Kidney (tissue), 14 donors: Measurements from ENCODE around the gene CCDC13. TPM values are rescaled to one million over a fixed set of nuclear protein-coding genes. Genes with fewer than 3 reads are reported as not detected.

Source experiments
- DNase-seq, 5 donors: peaks; one replicate each; pipeline ENCODE4 v3.0.0-alpha.2; 2013 to 2020
- FAIRE-seq: peaks from 2 replicates; lab custom pipeline; 2012; peaks lifted over from hg19 to GRCh38; lab: Jason Lieb, UNC
- H3K27ac ChIP-seq, 2 donors: one replicate each; pipeline ENCODE4 v1.7.0; 2013; ENCODE audit warnings: low read depth in 2 of 2, low read length in 2 of 2, inconsistent platforms in 1 of 2
- H3K27me3 ChIP-seq: one replicate; pipeline ENCODE4 v1.7.1; 2013; ENCODE audit warnings: low read length, inconsistent platforms; ENCODE audit not compliant: control insufficient read depth, insufficient read depth
- H3K36me3 ChIP-seq, 3 donors: one replicate each; pipeline versions ENCODE4 v1.7.0 to v1.7.1; 2013; ENCODE audit warnings: low read length in 3 of 3, control low read depth in 1 of 3, inconsistent platforms in 1 of 3; ENCODE audit not compliant: insufficient read depth in 3 of 3, control insufficient read depth in 2 of 3
- H3K4me1 ChIP-seq, 3 donors: one replicate each; pipeline versions ENCODE4 v1.7.0 to v1.7.1; 2013; ENCODE audit warnings: low read length in 3 of 3, inconsistent platforms in 1 of 3, low read depth in 1 of 3; ENCODE audit not compliant: control insufficient read depth in 2 of 3, insufficient read depth in 2 of 3
- H3K4me3 ChIP-seq, 3 donors: one replicate each; pipeline versions ENCODE4 v1.7.0 to v1.8.1; 2013; ENCODE audit warnings: low read length in 3 of 3, control low read depth in 1 of 3, inconsistent platforms in 1 of 3
- H3K9ac ChIP-seq, 3 donors: one replicate each; pipeline versions ENCODE4 v1.7.0 to v1.7.1; 2013; ENCODE audit warnings: low read length in 3 of 3, control low read depth in 1 of 3, inconsistent platforms in 1 of 3
- H3K9me3 ChIP-seq, 3 donors: one replicate each; pipeline versions ENCODE4 v1.7.0 to v1.7.1; 2013; ENCODE audit warnings: low read length in 3 of 3, control low read depth in 1 of 3, inconsistent platforms in 1 of 3; ENCODE audit not compliant: control insufficient read depth in 2 of 3, insufficient read depth in 1 of 3
- intact Hi-C: fragments of 100-400 bp; cut with DNase I; formaldehyde crosslinking; loops from one replicate; pipeline ENCODE4 v1.11.1; 2022
- polyA plus RNA-seq: library from polyadenylated mRNA; stranded (reverse); fragments of 350-450 nt; fragmentation: Illumina TruSeq; extraction: RNeasy Lipid Tissue Mini Kit (QIAGEN cat#74804); gene quantifications from one replicate; pipeline ENCODE4 v1.2.3, GENCODE V29; 2014; ENCODE audit warnings: low read depth, low replicate concordance; ENCODE audit not compliant: insufficient read depth
- total RNA-seq: library from RNA; stranded (reverse); fragmentation: NEBNext Ultra II Directional; extraction: Animal tissue kit (Norgen Biotek cat#: 25700); gene quantifications from one replicate; pipeline ENCODE4 v1.2.1, GENCODE V29; 2021
- TF ChIP-seq, protein P1 (sequence below): IDR thresholded peaks from 3 replicates; pipeline ENCODE4 v1.5.1; 2012; ENCODE audit warnings: mild to moderate bottlenecking, moderate library complexity, borderline replicate concordance; ENCODE audit not compliant: insufficient read depth; ENCODE audit errors: extremely low read depth
- donor health status: control.
- donor health status: control.
- donor health status: control.
- donor health status: control.
- donor health status: control.
- donor health status: DM: yes; HTN: yes; CAD: no.
- donor health status: Normal renal cell carcinoma (clear cell type).

CCDC13 gene
- total and polyA plus RNA-seq, 2 donors from 2014 or later: 5.3 to 7.0 TPM

DNA sequence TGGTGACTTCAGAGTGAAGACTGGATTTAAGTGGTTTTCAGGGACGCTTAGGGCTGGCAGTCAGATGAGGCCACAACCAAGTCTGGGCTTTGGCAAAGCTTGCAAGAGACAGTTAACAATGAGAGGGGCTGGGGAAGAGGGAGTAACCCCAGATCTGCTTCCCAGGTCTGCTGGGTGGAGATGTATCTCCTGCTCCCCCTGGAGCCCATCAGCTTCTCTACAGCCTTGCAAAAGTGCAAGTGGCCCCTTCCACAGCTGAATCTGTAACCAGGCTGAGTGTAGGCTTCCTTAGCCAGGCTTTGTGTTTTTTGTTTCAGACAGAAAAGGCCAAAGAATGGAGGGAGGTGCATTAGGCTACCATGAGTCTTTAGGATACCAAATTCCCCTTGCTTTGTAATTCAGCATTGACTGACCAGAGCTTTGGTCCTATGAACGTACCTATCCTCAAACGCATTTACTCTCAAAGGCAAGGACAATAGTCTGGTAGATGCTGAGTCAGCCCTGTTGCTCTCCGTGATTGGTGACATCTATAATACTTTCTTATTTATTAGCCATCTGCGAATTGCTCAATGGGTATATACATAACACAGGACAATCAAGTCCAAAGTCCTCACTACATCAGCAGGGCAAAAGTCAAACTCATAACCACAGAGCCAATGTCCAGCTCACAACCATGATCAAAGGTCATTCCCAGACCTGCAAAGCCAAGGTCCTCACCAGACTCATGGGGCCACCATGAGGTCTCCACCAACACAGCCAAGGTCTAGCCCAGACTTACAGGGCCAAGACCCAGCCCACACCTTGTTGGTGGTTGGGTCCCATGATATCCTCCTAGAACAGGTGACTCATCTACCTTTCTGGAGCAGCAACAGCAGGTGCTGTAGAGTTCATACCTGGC is 17.1 kb downstream of the CCDC13 start:
- Histone ChIP-seq H3K4me3 (no peak overlapping the region), H3K4me1 (peaks cover 0 to 7% (median 0%) of the 10 kb centered on the region in 3 donors), H3K27ac (no peak overlapping the region), H3K36me3 (no peaks in the 10 kb centered on the region), H3K9ac (no peak overlapping the region), H3K9me3 (no peaks in the 10 kb centered on the region), H3K27me3 (no peaks in the 10 kb centered on the region)
- FAIRE-seq (no peak), DNase-seq (peak in 1 of 5 donors; percentile 33)
- intact Hi-C loops: no loop called here
- TF ChIP-seq, protein P1, sequence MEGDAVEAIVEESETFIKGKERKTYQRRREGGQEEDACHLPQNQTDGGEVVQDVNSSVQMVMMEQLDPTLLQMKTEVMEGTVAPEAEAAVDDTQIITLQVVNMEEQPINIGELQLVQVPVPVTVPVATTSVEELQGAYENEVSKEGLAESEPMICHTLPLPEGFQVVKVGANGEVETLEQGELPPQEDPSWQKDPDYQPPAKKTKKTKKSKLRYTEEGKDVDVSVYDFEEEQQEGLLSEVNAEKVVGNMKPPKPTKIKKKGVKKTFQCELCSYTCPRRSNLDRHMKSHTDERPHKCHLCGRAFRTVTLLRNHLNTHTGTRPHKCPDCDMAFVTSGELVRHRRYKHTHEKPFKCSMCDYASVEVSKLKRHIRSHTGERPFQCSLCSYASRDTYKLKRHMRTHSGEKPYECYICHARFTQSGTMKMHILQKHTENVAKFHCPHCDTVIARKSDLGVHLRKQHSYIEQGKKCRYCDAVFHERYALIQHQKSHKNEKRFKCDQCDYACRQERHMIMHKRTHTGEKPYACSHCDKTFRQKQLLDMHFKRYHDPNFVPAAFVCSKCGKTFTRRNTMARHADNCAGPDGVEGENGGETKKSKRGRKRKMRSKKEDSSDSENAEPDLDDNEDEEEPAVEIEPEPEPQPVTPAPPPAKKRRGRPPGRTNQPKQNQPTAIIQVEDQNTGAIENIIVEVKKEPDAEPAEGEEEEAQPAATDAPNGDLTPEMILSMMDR: no peak

DNA sequence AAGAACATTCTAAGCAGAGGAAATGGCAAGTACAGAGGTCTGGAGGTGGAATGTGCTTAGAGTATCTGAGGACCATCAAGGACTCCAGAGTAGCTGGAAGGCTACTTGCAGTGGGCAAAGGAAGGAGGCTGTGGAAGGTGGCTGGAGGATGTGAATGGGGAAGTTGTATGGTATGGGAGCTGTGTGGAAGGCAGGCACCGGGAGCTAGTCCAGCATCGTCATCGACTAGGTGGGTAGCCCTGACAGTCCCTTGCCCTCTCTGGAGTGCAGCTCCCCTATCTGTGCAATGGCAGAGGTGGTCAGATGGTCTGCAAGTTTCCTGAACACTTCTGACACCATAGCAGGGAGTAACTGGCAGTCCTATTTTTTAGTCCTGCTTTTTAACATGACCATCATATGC is 19.3 kb downstream of the CCDC13 start:
- DNase-seq (no peak), FAIRE-seq (no peak)
- Histone ChIP-seq H3K36me3 (no peaks in the 10 kb centered on the region), H3K9ac (no peak overlapping the region), H3K27ac (no peak overlapping the region), H3K9me3 (no peaks in the 10 kb centered on the region), H3K4me1 (peaks cover 0 to 7% (median 0%) of the 10 kb centered on the region in 3 donors), H3K4me3 (no peak overlapping the region), H3K27me3 (no peaks in the 10 kb centered on the region)
- TF ChIP-seq, protein P1: no peak
- intact Hi-C loops: no loop called here

DNA sequence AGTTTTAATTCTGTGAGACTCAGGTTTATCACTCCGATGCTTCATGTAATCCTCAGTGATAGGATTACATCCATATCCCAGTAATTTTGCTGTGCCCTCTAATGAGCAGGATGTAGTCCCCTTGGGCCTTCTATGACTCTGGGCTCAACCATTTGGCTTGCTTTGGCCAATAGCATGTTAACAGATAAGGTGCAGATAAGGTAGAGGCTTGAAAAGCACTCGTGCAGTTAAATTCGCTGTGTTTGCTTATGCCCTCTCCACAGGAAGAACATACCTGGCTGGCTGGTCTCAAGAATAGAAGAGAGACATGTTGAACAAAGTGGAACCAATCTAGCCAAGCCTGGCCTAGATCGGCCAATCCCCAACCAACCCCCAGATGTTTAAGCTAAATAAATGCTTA is 20.1 kb downstream of the CCDC13 start:
- DNase-seq (no peak), FAIRE-seq (no peak)
- TF ChIP-seq, protein P1: no peak
- no peaks in the 10 kb centered on the region for H3K9me3 ChIP-seq
- intact Hi-C loops: no loop called here
- H3K4me1 ChIP-seq: peaks cover 0 to 7% (median 0%) of the 10 kb centered on the region in 3 donors
- H3K27ac ChIP-seq: no peak overlapping the region
- H3K4me3 ChIP-seq: no peak overlapping the region
- H3K36me3 ChIP-seq: no peaks in the 10 kb centered on the region
- H3K27me3 ChIP-seq: no peaks in the 10 kb centered on the region
- no peak overlapping the region for H3K9ac ChIP-seq
